Activated naive CD8-positive, alpha-beta T cell (primary cell): ENCODE data around the gene ARMH3.
"Not testable (repeated sequence)": the region's sequence is repeated elsewhere in the genome, so short reads cannot be mapped to it uniquely, and the experiment has no call there.

ENCODE experiments used
- H3K27ac Mint-ChIP-seq: one replicate; pipeline ENCODE4 v1.8.0; 2021; ENCODE audit warnings: mixed read lengths
- H3K27me3 Mint-ChIP-seq: one replicate; pipeline ENCODE4 v1.8.0; 2021; ENCODE audit warnings: mixed read lengths
- H3K36me3 Mint-ChIP-seq: one replicate; pipeline ENCODE4 v1.8.0; 2021; ENCODE audit warnings: mixed read lengths
- H3K4me1 Mint-ChIP-seq: one replicate; pipeline ENCODE4 v1.8.0; 2021; ENCODE audit warnings: low read depth, mixed read lengths
- H3K4me3 Mint-ChIP-seq: one replicate; pipeline ENCODE4 v1.8.0; 2021; ENCODE audit warnings: mild to moderate bottlenecking, mixed read lengths
- H3K9me3 Mint-ChIP-seq: one replicate; pipeline ENCODE4 v1.8.0; 2021; ENCODE audit warnings: low read depth, mixed read lengths

Gene ARMH3

GRCh38 chr10:102065561-102066398 lies 9.8 kb upstream of the ARMH3 start:
- Mint-ChIP-seq H3K36me3 (no peaks in the 10 kb centered on the region), H3K4me3 (peak overlapping the region; percentile 85), H3K9me3 (no peaks in the 10 kb centered on the region), H3K4me1 (peaks cover 25% of the 10 kb centered on the region), H3K27ac (peak overlapping the region; percentile 82), H3K27me3 (no peaks in the 10 kb centered on the region)

GRCh38 chr10:102064868-102065560 lies 9.0 kb upstream of the ARMH3 start, which contains the start of gene HPS6:
TSS of gene HPS6 (plus strand) at chr10:102065349. CDS start at chr10:102065475, 126 bp downstream.
- H3K4me3 Mint-ChIP-seq, result peak within 1 kb of the TSS; percentile 89
- H3K27me3 Mint-ChIP-seq, result no peaks in the 10 kb centered on the region
- peak within 1 kb of the TSS; percentile 95 for H3K27ac Mint-ChIP-seq
- H3K9me3 Mint-ChIP-seq, result no peaks in the 10 kb centered on the region
- H3K36me3 Mint-ChIP-seq, result no peaks in the 10 kb centered on the region
- H3K4me1 Mint-ChIP-seq, result peaks cover 25% of the 10 kb centered on the region

- Mint-ChIP-seq H3K27me3 (no peaks in the 10 kb centered on the region), H3K9me3 (no peaks in the 10 kb centered on the region), H3K27ac (peak overlapping the region; percentile 95), H3K36me3 (no peaks in the 10 kb centered on the region), H3K4me3 (peak overlapping the region; percentile 89), H3K4me1 (peaks cover 25% of the 10 kb centered on the region)
Measured at GRCh38 chr10:102064503-102064867, 8.5 kb upstream of the ARMH3 start.

- Mint-ChIP-seq H3K4me3 (no peak overlapping the region), H3K27me3 (no peaks in the 10 kb centered on the region)
Measured at GRCh38 chr10:102059987-102060386, 4.0 kb upstream of the ARMH3 start.

GRCh38 chr10:102054881-102055646 lies 909 bp downstream of the ARMH3 start:
- not testable (repeated sequence) for H3K36me3 Mint-ChIP-seq, H3K9me3 Mint-ChIP-seq, H3K27me3 Mint-ChIP-seq
- H3K4me3 Mint-ChIP-seq, result peak overlapping the region; percentile 97
- peaks cover 39% of the 10 kb centered on the region for H3K4me1 Mint-ChIP-seq
- H3K27ac Mint-ChIP-seq, result peak overlapping the region; percentile 81

More at GRCh38 chr10:102059987-102060386, 4.0 kb upstream of the ARMH3 start:
- H3K36me3 Mint-ChIP-seq, result no peaks in the 10 kb centered on the region
- no peaks in the 10 kb centered on the region for H3K9me3 Mint-ChIP-seq
- peaks cover 19% of the 10 kb centered on the region for H3K4me1 Mint-ChIP-seq
- H3K27ac Mint-ChIP-seq, result no peak overlapping the region

- Mint-ChIP-seq H3K27ac (no peak overlapping the region), H3K4me3 (no peak overlapping the region), H3K9me3 (no peaks in the 10 kb centered on the region), H3K36me3 (no peaks in the 10 kb centered on the region), H3K27me3 (no peaks in the 10 kb centered on the region), H3K4me1 (peaks cover 42% of the 10 kb centered on the region)
Measured at GRCh38 chr10:102046095-102046494, 9.9 kb downstream of the ARMH3 start.

GRCh38 chr10:102045292-102045691 lies 10.7 kb downstream of the ARMH3 start:
- Mint-ChIP-seq H3K27me3 (no peaks in the 10 kb centered on the region), H3K4me3 (no peak overlapping the region), H3K36me3 (no peaks in the 10 kb centered on the region), H3K9me3 (no peaks in the 10 kb centered on the region), H3K27ac (peak overlapping the region; percentile 16), H3K4me1 (peaks cover 43% of the 10 kb centered on the region)

GRCh38 chr10:102040305-102041050 lies 15.5 kb downstream of the ARMH3 start:
- no peaks in the 10 kb centered on the region for H3K27me3 Mint-ChIP-seq
- H3K27ac Mint-ChIP-seq, result no peak overlapping the region
- no peaks in the 10 kb centered on the region for H3K9me3 Mint-ChIP-seq
- peaks cover 2% of the 10 kb centered on the region for H3K36me3 Mint-ChIP-seq
- H3K4me3 Mint-ChIP-seq, result no peak overlapping the region
- H3K4me1 Mint-ChIP-seq, result peaks cover 20% of the 10 kb centered on the region

GRCh38 chr10:102038410-102038809 lies 17.6 kb downstream of the ARMH3 start:
- Mint-ChIP-seq H3K27me3 (no peaks in the 10 kb centered on the region), H3K36me3 (peaks cover 2% of the 10 kb centered on the region), H3K4me1 (peaks cover 11% of the 10 kb centered on the region), H3K9me3 (no peaks in the 10 kb centered on the region), H3K27ac (no peak overlapping the region), H3K4me3 (no peak overlapping the region)

- not testable (repeated sequence) for H3K4me3 Mint-ChIP-seq, H3K27me3 Mint-ChIP-seq, H3K9me3 Mint-ChIP-seq, H3K4me1 Mint-ChIP-seq, H3K27ac Mint-ChIP-seq, H3K36me3 Mint-ChIP-seq
Measured at GRCh38 chr10:102035807-102036206, 20.2 kb downstream of the ARMH3 start.

GRCh38 chr10:102033787-102034186 lies 22.2 kb downstream of the ARMH3 start:
- Mint-ChIP-seq H3K9me3 (no peaks in the 10 kb centered on the region), H3K4me3 (no peak overlapping the region), H3K27ac (no peak overlapping the region), H3K4me1 (no peaks in the 10 kb centered on the region), H3K36me3 (peaks cover 2% of the 10 kb centered on the region), H3K27me3 (no peaks in the 10 kb centered on the region)

- Mint-ChIP-seq H3K27ac (no peak overlapping the region), H3K9me3 (no peaks in the 10 kb centered on the region), H3K4me3 (no peak overlapping the region), H3K27me3 (no peaks in the 10 kb centered on the region), H3K4me1 (no peaks in the 10 kb centered on the region), H3K36me3 (peaks cover 7% of the 10 kb centered on the region)
Measured at GRCh38 chr10:102027261-102027660, 28.7 kb downstream of the ARMH3 start.

- Mint-ChIP-seq H3K27ac (no peak overlapping the region), H3K4me3 (no peak overlapping the region), H3K4me1 (peaks cover 1% of the 10 kb centered on the region), H3K27me3 (no peaks in the 10 kb centered on the region), H3K36me3 (peaks cover 11% of the 10 kb centered on the region), H3K9me3 (no peaks in the 10 kb centered on the region)
Measured at GRCh38 chr10:102024799-102025198, 31.2 kb downstream of the ARMH3 start.

GRCh38 chr10:102020938-102021337 lies 35.0 kb downstream of the ARMH3 start:
- H3K4me1 Mint-ChIP-seq, result peaks cover 1% of the 10 kb centered on the region
- H3K27me3 Mint-ChIP-seq, result no peaks in the 10 kb centered on the region
- no peak overlapping the region for H3K27ac Mint-ChIP-seq
- no peaks in the 10 kb centered on the region for H3K9me3 Mint-ChIP-seq
- H3K36me3 Mint-ChIP-seq, result peaks cover 6% of the 10 kb centered on the region
- H3K4me3 Mint-ChIP-seq, result no peak overlapping the region
